Caco-2 (cell line): ENCODE data around the gene OSBPL5. TPM values are rescaled to one million over a fixed set of nuclear protein-coding genes. Genes with fewer than 3 reads are reported as not detected.

ENCODE experiments used
- BruUV-seq: library from RNA; stranded (reverse); fragments of 400-500 nt; replicated peaks from 2 replicates; lab custom pipeline; 2021; lab: Mats Ljungman, UMichigan
- CTCF ChIA-PET: fragments of 300-600 bp; sonication (Branson Sonifier 250); formaldehyde crosslinking; loops from one replicate; lab custom pipeline; 2022; ENCODE audit warnings: antibody characterized with exemption; lab: Charles Lee
- POLR2A ChIA-PET: fragments of 300-600 bp; sonication (Branson Sonifier 250); formaldehyde crosslinking; loops from one replicate; lab custom pipeline; 2022; ENCODE audit warnings: antibody characterized with exemption; lab: Charles Lee
- DNase-seq, 2 experiments: peaks; one replicate each; pipeline versions ENCODE4 v3.0.0 to v3.0.0-alpha.2; 2020 to 2022
- H3K27me3 ChIP-seq: replicated peaks from 2 replicates; pipeline ENCODE4 v1.6.0; 2011; ENCODE audit warnings: low read length; ENCODE audit not compliant: control insufficient read depth, insufficient read depth
- H3K36me3 ChIP-seq: 2 replicates; pipeline ENCODE4 v1.5.1; 2011; ENCODE audit warnings: low read length; ENCODE audit not compliant: control insufficient read depth, insufficient read depth
- H3K4me1 ChIP-seq: fragments of 250-450 bp; sonication (Bioruptor Pico); 2 replicates; pipeline ENCODE4 v1.5.1; 2020; ENCODE audit warnings: mild to moderate bottlenecking
- H3K4me3 ChIP-seq: 2 replicates; pipeline ENCODE4 v1.5.1; 2011; ENCODE audit warnings: low read depth, mild to moderate bottlenecking, control low read depth, low read length
- H3K9me3 ChIP-seq: fragments of 250-450 bp; sonication (Bioruptor Pico); 2 replicates; pipeline ENCODE4 v1.5.1; 2020; ENCODE audit warnings: mild to moderate bottlenecking, moderate library complexity
- H3K27ac Mint-ChIP-seq: one replicate; pipeline ENCODE4 v1.8.0; 2022; ENCODE audit warnings: mixed read lengths; ENCODE audit not compliant: unreplicated experiment
- H3K27me3 Mint-ChIP-seq: one replicate; pipeline ENCODE4 v1.8.0; 2022; ENCODE audit warnings: mixed read lengths; ENCODE audit not compliant: insufficient read depth, unreplicated experiment
- H3K36me3 Mint-ChIP-seq: one replicate; pipeline ENCODE4 v1.8.0; 2022; ENCODE audit warnings: mild to moderate bottlenecking, mixed read lengths; ENCODE audit not compliant: insufficient read depth, unreplicated experiment
- H3K4me1 Mint-ChIP-seq: one replicate; pipeline ENCODE4 v1.8.0; 2022; ENCODE audit warnings: low read depth, mixed read lengths; ENCODE audit not compliant: unreplicated experiment
- H3K4me3 Mint-ChIP-seq: one replicate; pipeline ENCODE4 v1.8.0; 2022; ENCODE audit warnings: mild to moderate bottlenecking, moderate library complexity, mixed read lengths; ENCODE audit not compliant: unreplicated experiment
- H3K9me3 Mint-ChIP-seq: one replicate; pipeline ENCODE4 v1.8.0; 2022; ENCODE audit warnings: mixed read lengths; ENCODE audit not compliant: unreplicated experiment
- CTCF ChIP-seq, 2 experiments: fragments of 200-600 bp in 1 of 2; IDR thresholded peaks; 1 replicate in 1 of 2; 2 replicates in 1 of 2; pipeline versions ENCODE4 v1.5.1 to v1.8.0; 2011 to 2022; ENCODE audit warnings: antibody characterized with exemption in 1 of 2, control low read depth in 1 of 2, inconsistent platforms in 1 of 2, low read depth in 1 of 2, low read length in 1 of 2, mild to moderate bottlenecking in 1 of 2, moderate library complexity in 1 of 2; ENCODE audit not compliant: insufficient read depth in 1 of 2, severe bottlenecking in 1 of 2, unreplicated experiment in 1 of 2
- intact Hi-C: fragments of 100-400 bp; cut with micrococcal nuclease; formaldehyde crosslinking; loops from one replicate; pipeline ENCODE4 v1.10.0; 2022; ENCODE audit not compliant: unreplicated experiment
- total RNA-seq: library from RNA; stranded (reverse); gene quantifications from 2 replicates; pipeline ENCODE4 v1.2.3, GENCODE V29; 2022

OSBPL5 gene
- total RNA-seq, 1 experiment from 2014 or later, result 4.9 TPM

GRCh38 chr11:3128356-3129180 is 36.5 kb downstream of the OSBPL5 start:
- Mint-ChIP-seq H3K36me3 (no peaks in the 10 kb centered on the region), H3K9me3 (no peaks in the 10 kb centered on the region), H3K27me3 (no peaks in the 10 kb centered on the region), H3K27ac (no peak overlapping the region), H3K4me3 (no peak overlapping the region), H3K4me1 (no peaks in the 10 kb centered on the region)
- H3K9me3 ChIP-seq, result no peaks in the 10 kb centered on the region
- intact Hi-C loops, result no loop called here
- no TSS peak for BruUV-seq
- H3K36me3 ChIP-seq, result no peaks in the 10 kb centered on the region
- H3K27me3 ChIP-seq, result no peaks in the 10 kb centered on the region
- H3K4me3 ChIP-seq, result no peak overlapping the region
- POLR2A ChIA-PET, result interaction anchor here (0.9 kb wide), 1 partner anchor 89 kb away, joined by 3 read pairs; no protein-coding TSS in a partner anchor
- no peak for TF ChIP-seq CTCF (IDR thresholded peaks at IDR 0.05; ENCODE audit: insufficient read depth in 1 of 2, low read depth in 1 of 2, low read length in 1 of 2, severe bottlenecking in 1 of 2, unreplicated experiment in 1 of 2)
- no peak for DNase-seq
- CTCF ChIA-PET, result no interaction called here
- no peaks in the 10 kb centered on the region for H3K4me1 ChIP-seq

GRCh38 chr11:3127706-3128355 is 37.3 kb downstream of the OSBPL5 start:
- H3K27me3 ChIP-seq, result no peaks in the 10 kb centered on the region
- DNase-seq, result no peak
- ChIA-PET CTCF (no interaction called here), POLR2A (interaction anchor here (0.9 kb wide), 1 partner anchor 89 kb away, joined by 3 read pairs; no protein-coding TSS in a partner anchor)
- no TSS peak for BruUV-seq
- no peak overlapping the region for H3K4me3 ChIP-seq
- no peak for TF ChIP-seq CTCF (IDR thresholded peaks at IDR 0.05; ENCODE audit: insufficient read depth in 1 of 2, low read depth in 1 of 2, low read length in 1 of 2, severe bottlenecking in 1 of 2, unreplicated experiment in 1 of 2)
- intact Hi-C loops, result no loop called here
- Mint-ChIP-seq H3K36me3 (no peaks in the 10 kb centered on the region), H3K27me3 (no peaks in the 10 kb centered on the region), H3K4me1 (no peaks in the 10 kb centered on the region), H3K27ac (no peak overlapping the region), H3K4me3 (no peak overlapping the region), H3K9me3 (no peaks in the 10 kb centered on the region)
- H3K4me1 ChIP-seq, result no peaks in the 10 kb centered on the region
- H3K9me3 ChIP-seq, result no peaks in the 10 kb centered on the region
- no peaks in the 10 kb centered on the region for H3K36me3 ChIP-seq

GRCh38 chr11:3126901-3127691 is 38.0 kb downstream of the OSBPL5 start:
- H3K4me3 Mint-ChIP-seq, result no peak overlapping the region
- ChIA-PET CTCF (no interaction called here), POLR2A (no interaction called here)
- no peaks in the 10 kb centered on the region for H3K36me3 Mint-ChIP-seq
- no TSS peak for BruUV-seq
- Histone ChIP-seq H3K4me1 (no peaks in the 10 kb centered on the region), H3K4me3 (no peak overlapping the region), H3K27me3 (no peaks in the 10 kb centered on the region), H3K9me3 (no peaks in the 10 kb centered on the region), H3K36me3 (no peaks in the 10 kb centered on the region)
- H3K9me3 Mint-ChIP-seq, result no peaks in the 10 kb centered on the region
- no peaks in the 10 kb centered on the region for H3K4me1 Mint-ChIP-seq
- no peaks in the 10 kb centered on the region for H3K27me3 Mint-ChIP-seq
- no peak for TF ChIP-seq CTCF (IDR thresholded peaks at IDR 0.05; ENCODE audit: insufficient read depth in 1 of 2, low read depth in 1 of 2, low read length in 1 of 2, severe bottlenecking in 1 of 2, unreplicated experiment in 1 of 2)
- no peak for DNase-seq
- intact Hi-C loops, result no loop called here
- no peak overlapping the region for H3K27ac Mint-ChIP-seq
